Tibial nerve (tissue), 3 donors: ENCODE results near the gene NASP.

Experiments used
- CTCF ChIP-seq, 5 experiments: fragments of 200-600 bp in 3 of 5; fragments of 450-650 bp in 2 of 5; sonication (generic) in 3 of 5; IDR thresholded peaks; one replicate each; pipeline ENCODE4 v1.5.1; 2016 to 2019; ENCODE audit warnings: antibody characterized with exemption in 5 of 5, mild to moderate bottlenecking in 3 of 5, moderate library complexity in 2 of 5
- POLR2A ChIP-seq, 2 donors: fragments of 450-650 bp; IDR thresholded peaks; one replicate each; pipeline ENCODE4 v1.6.1; 2017; ENCODE audit warnings: antibody characterized with exemption in 2 of 2, mild to moderate bottlenecking in 2 of 2, moderate library complexity in 2 of 2

GRCh38 chr1:45573231-45573804 is 10.5 kb upstream of the NASP start:
- TF ChIP-seq CTCF (IDR thresholded peaks at IDR 0.05) = no peak
- TF ChIP-seq POLR2A (IDR thresholded peaks at IDR 0.05) = no peak
